HG02588 (cell line): ENCODE data around the gene AGTRAP.

Experiments used
- ATAC-seq: cut with Tn5 transposase; IDR thresholded peaks from one replicate; pipeline ENCODE4 v1.9.1; 2021; ENCODE audit warnings: mild to moderate bottlenecking, moderate library complexity; ENCODE audit not compliant: unreplicated experiment

AGTRAP gene

GRCh38 chr1:11735854-11736745, at the start of gene AGTRAP:
TSS of gene AGTRAP (plus strand) at chr1:11736136. CDS start at chr1:11736209, 73 bp downstream.
- peak; percentile 50 for ATAC-seq

- ATAC-seq, result no peak
These were observed 47.4 kb upstream of the AGTRAP start for GRCh38 chr1:11688506-11688905.

- ATAC-seq, result no peak
These were observed 45.3 kb upstream of the AGTRAP start for GRCh38 chr1:11690397-11691301.

- ATAC-seq, result no peak
These were observed 44.5 kb upstream of the AGTRAP start, which contains the start of gene DRAXIN for GRCh38 chr1:11691302-11691914. TSS of gene DRAXIN (plus strand) at chr1:11691710. CDS start at chr1:11706259, 14,549 bp downstream.

GRCh38 chr1:11691928-11692711, 43.8 kb upstream of the AGTRAP start:
- no peak for ATAC-seq

- no peak for ATAC-seq
These were observed 42.8 kb upstream of the AGTRAP start for GRCh38 chr1:11693024-11693590.

- ATAC-seq, result no peak
These were observed 42.0 kb upstream of the AGTRAP start for GRCh38 chr1:11693917-11694316.

GRCh38 chr1:11695861-11696260, 40.1 kb upstream of the AGTRAP start:
- ATAC-seq, result no peak

GRCh38 chr1:11697188-11697892, 38.6 kb upstream of the AGTRAP start:
- no peak for ATAC-seq

GRCh38 chr1:11697893-11698210, 38.1 kb upstream of the AGTRAP start:
- no peak for ATAC-seq

- no peak for ATAC-seq
These were observed 35.1 kb upstream of the AGTRAP start for GRCh38 chr1:11700601-11701467.

- ATAC-seq, result no peak
These were observed 34.4 kb upstream of the AGTRAP start for GRCh38 chr1:11701551-11701961.

GRCh38 chr1:11701981-11702803, 33.7 kb upstream of the AGTRAP start:
- ATAC-seq, result no peak

GRCh38 chr1:11703357-11704193, 32.4 kb upstream of the AGTRAP start:
- ATAC-seq, result no peak

- no peak for ATAC-seq
These were observed 31.8 kb upstream of the AGTRAP start for GRCh38 chr1:11704194-11704529.

GRCh38 chr1:11704691-11705475, 31.1 kb upstream of the AGTRAP start:
- ATAC-seq, result no peak
